Loucy (cell line): ENCODE results near the gene DBET.
"Not testable (repeated sequence)": the region's sequence is repeated elsewhere in the genome, so short reads cannot be mapped to it uniquely, and the experiment has no call there.

Experiments used
- EZH2phosphoT487 ChIP-seq: fragments of 200-600 bp; IDR thresholded peaks from 2 replicates; pipeline ENCODE4 v1.6.1; 2018; ENCODE audit warnings: antibody characterized with exemption, mild to moderate bottlenecking, moderate library complexity, borderline replicate concordance
- TF ChIP-seq, protein P1 (sequence below): fragments of 200-600 bp; sonication (generic); conservative IDR thresholded peaks from 2 replicates; pipeline ENCODE4 v1.5.1; 2014; ENCODE audit warnings: mild to moderate bottlenecking, antibody characterized with exemption, low read length

DNA sequence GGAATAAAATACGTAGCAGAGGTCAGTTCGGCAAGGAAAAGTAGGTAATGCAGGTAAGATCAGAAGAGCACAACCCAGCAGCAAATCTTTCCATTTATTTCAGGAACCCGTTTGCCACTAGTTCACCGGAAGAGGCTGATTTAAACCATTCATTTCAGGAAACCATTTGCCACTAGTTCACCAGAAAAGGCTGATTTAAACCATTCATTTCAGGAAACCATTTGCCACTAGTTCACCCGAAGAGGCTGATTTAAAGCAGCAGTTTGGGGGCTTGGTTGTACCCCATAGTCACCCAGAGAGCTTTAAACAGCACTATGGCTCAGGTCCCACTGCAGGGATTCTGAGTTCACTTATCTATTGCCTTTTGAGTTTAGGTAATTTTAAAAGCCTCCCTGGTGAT lies 33.0 kb upstream of the DBET start:
- TF ChIP-seq, protein P1, sequence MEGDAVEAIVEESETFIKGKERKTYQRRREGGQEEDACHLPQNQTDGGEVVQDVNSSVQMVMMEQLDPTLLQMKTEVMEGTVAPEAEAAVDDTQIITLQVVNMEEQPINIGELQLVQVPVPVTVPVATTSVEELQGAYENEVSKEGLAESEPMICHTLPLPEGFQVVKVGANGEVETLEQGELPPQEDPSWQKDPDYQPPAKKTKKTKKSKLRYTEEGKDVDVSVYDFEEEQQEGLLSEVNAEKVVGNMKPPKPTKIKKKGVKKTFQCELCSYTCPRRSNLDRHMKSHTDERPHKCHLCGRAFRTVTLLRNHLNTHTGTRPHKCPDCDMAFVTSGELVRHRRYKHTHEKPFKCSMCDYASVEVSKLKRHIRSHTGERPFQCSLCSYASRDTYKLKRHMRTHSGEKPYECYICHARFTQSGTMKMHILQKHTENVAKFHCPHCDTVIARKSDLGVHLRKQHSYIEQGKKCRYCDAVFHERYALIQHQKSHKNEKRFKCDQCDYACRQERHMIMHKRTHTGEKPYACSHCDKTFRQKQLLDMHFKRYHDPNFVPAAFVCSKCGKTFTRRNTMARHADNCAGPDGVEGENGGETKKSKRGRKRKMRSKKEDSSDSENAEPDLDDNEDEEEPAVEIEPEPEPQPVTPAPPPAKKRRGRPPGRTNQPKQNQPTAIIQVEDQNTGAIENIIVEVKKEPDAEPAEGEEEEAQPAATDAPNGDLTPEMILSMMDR, result not testable (repeated sequence)
- TF ChIP-seq EZH2phosphoT487, result not testable (repeated sequence)
